Keratinocyte (primary cell): ENCODE results near the gene KMT2C. TPM values are rescaled to one million over a fixed set of nuclear protein-coding genes. Genes with fewer than 3 reads are reported as not detected.

Experiments
- DNase-seq: peaks from one replicate; pipeline ENCODE4 v3.0.0-alpha.2; 2011; ENCODE audit warnings: low read depth, missing footprints, low spot score
- FAIRE-seq: peaks from 2 replicates; lab custom pipeline; 2011; peaks lifted over from hg19 to GRCh38; lab: Jason Lieb, UNC
- H2AFZ ChIP-seq: 2 replicates; pipeline ENCODE4 v1.6.0; 2012; ENCODE audit warnings: low read length, control low read depth, inconsistent platforms; ENCODE audit not compliant: control insufficient read depth
- H3K27ac ChIP-seq: 2 replicates; pipeline ENCODE4 v1.5.1; 2011; ENCODE audit warnings: low read length; ENCODE audit not compliant: control insufficient read depth, insufficient read depth
- H3K27me3 ChIP-seq: 3 replicates; pipeline ENCODE4 v1.6.0; 2011; ENCODE audit warnings: low read length; ENCODE audit not compliant: control insufficient read depth, insufficient read depth; ENCODE audit errors: extremely low read depth
- H3K36me3 ChIP-seq, 2 experiments: 2 replicates in 1 of 2; 3 replicates in 1 of 2; pipeline ENCODE4 v1.5.1; 2011; ENCODE audit warnings: low read length in 2 of 2, mild to moderate bottlenecking in 1 of 2; ENCODE audit not compliant: control insufficient read depth in 2 of 2, insufficient read depth in 2 of 2; ENCODE audit errors: extremely low read depth in 1 of 2
- H3K4me1 ChIP-seq: 3 replicates; pipeline ENCODE4 v1.5.1; 2011; ENCODE audit warnings: low read length; ENCODE audit not compliant: control insufficient read depth, insufficient read depth; ENCODE audit errors: extremely low read depth
- H3K4me2 ChIP-seq: 3 replicates; pipeline ENCODE4 v1.6.0; 2011; ENCODE audit warnings: low read depth, low read length; ENCODE audit not compliant: control insufficient read depth, insufficient read depth; ENCODE audit errors: extremely low read depth
- H3K4me3 ChIP-seq, 3 experiments: fragments of 200-600 bp in 1 of 3; sonication (generic) in 1 of 3; 2 replicates in 2 of 3; 3 replicates in 1 of 3; pipeline ENCODE4 v1.5.1; 2011 to 2016; ENCODE audit warnings: low read length in 3 of 3, mild to moderate bottlenecking in 3 of 3, control low read depth in 2 of 3, inconsistent platforms in 1 of 3, low read depth in 1 of 3, mixed read lengths in 1 of 3, mixed run types in 1 of 3, moderate library complexity in 1 of 3; ENCODE audit not compliant: control insufficient read depth in 2 of 3, insufficient read depth in 2 of 3; ENCODE audit errors: extremely low read depth in 1 of 3
- H3K79me2 ChIP-seq: 2 replicates; pipeline ENCODE4 v1.6.0; 2012; ENCODE audit warnings: low read length; ENCODE audit not compliant: control insufficient read depth, insufficient read depth
- H3K9ac ChIP-seq: 3 replicates; pipeline ENCODE4 v1.6.0; 2011; ENCODE audit warnings: low read length; ENCODE audit not compliant: control insufficient read depth, insufficient read depth; ENCODE audit errors: extremely low read depth
- H3K9me1 ChIP-seq: 3 replicates; pipeline ENCODE4 v1.6.0; 2011; ENCODE audit warnings: low read length; ENCODE audit not compliant: control insufficient read depth, insufficient read depth; ENCODE audit errors: extremely low read depth
- H3K9me3 ChIP-seq: 2 replicates; pipeline ENCODE4 v1.5.1; 2012; ENCODE audit warnings: low read depth, low read length; ENCODE audit not compliant: control insufficient read depth
- H4K20me1 ChIP-seq: 3 replicates; pipeline ENCODE4 v1.6.0; 2011; ENCODE audit warnings: low read length; ENCODE audit not compliant: control insufficient read depth, insufficient read depth; ENCODE audit errors: extremely low read depth
- EZH2 ChIP-seq: IDR thresholded peaks from one replicate; pipeline ENCODE4 v1.6.1; 2012; ENCODE audit warnings: inconsistent platforms, mild to moderate bottlenecking, low read length, moderate library complexity
- dilution Hi-C: fragments of 300-500 bp; cut with MboI; formaldehyde crosslinking; loops from one replicate; pipeline ENCODE4 v1.7.0; 2020; ENCODE audit warnings: low sequenced_read_pairs; ENCODE audit not compliant: extremely low pct_ligation_motif_present
- polyA plus RNA-seq, 5 experiments: library from polyadenylated mRNA; depleted of rRNA in 3 of 5; stranded (reverse) in 3 of 5; stranded (forward) in 1 of 5; unstranded in 1 of 5; fragments of >200 nt; gene quantifications; 1 replicate in 1 of 5; 2 replicates in 3 of 5; 3 replicates in 1 of 5; pipeline versions ENCODE4 v1.2.1 to v1.2.3, GENCODE V29; 2011 to 2012; ENCODE audit warnings: missing spikeins in 2 of 5, low read depth in 1 of 5, low replicate concordance in 1 of 5
- TF ChIP-seq, protein P1 (sequence below), 3 experiments: IDR thresholded peaks in 1 of 3; conservative IDR thresholded peaks in 1 of 3; optimal IDR thresholded peaks in 1 of 3; 2 replicates in 2 of 3; 3 replicates in 1 of 3; pipeline versions ENCODE3 to v1.5.1; 2011; ENCODE audit warnings: low read length in 3 of 3, mild to moderate bottlenecking in 3 of 3, moderate library complexity in 2 of 3, control low read depth in 1 of 3, inconsistent platforms in 1 of 3; ENCODE audit not compliant: insufficient read depth in 2 of 3; ENCODE audit errors: extremely low read depth in 1 of 3

Gene KMT2C
- polyA plus RNA-seq, 1 donor (not counting 4 experiments of a cell fraction or from before 2014, with no cell fraction given), result 8.5 TPM

- no peak overlapping the region for H3K4me3 ChIP-seq
- H3K79me2 ChIP-seq, result peaks cover 69% of the 10 kb centered on the region
- H3K9ac ChIP-seq, result no peak overlapping the region
- H3K4me2 ChIP-seq, result no peak overlapping the region
- DNase-seq (no peak), FAIRE-seq (no peak)
- no peaks in the 10 kb centered on the region for H3K36me3 ChIP-seq
- H2AFZ ChIP-seq, result no peak overlapping the region
- TF ChIP-seq, protein P1, sequence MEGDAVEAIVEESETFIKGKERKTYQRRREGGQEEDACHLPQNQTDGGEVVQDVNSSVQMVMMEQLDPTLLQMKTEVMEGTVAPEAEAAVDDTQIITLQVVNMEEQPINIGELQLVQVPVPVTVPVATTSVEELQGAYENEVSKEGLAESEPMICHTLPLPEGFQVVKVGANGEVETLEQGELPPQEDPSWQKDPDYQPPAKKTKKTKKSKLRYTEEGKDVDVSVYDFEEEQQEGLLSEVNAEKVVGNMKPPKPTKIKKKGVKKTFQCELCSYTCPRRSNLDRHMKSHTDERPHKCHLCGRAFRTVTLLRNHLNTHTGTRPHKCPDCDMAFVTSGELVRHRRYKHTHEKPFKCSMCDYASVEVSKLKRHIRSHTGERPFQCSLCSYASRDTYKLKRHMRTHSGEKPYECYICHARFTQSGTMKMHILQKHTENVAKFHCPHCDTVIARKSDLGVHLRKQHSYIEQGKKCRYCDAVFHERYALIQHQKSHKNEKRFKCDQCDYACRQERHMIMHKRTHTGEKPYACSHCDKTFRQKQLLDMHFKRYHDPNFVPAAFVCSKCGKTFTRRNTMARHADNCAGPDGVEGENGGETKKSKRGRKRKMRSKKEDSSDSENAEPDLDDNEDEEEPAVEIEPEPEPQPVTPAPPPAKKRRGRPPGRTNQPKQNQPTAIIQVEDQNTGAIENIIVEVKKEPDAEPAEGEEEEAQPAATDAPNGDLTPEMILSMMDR (optimal IDR thresholded peaks at IDR 0.05 in 1 of 3, IDR thresholded peaks at IDR 0.05 in 1 of 3, conservative IDR thresholded peaks at IDR 0.05 in 1 of 3; ENCODE audit: extremely low read depth in 1 of 3, insufficient read depth in 2 of 3, low read length in 3 of 3), result no peak
- no peak for TF ChIP-seq EZH2
- H3K9me3 ChIP-seq, result peaks cover 13% of the 10 kb centered on the region
- H3K4me1 ChIP-seq, result no peaks in the 10 kb centered on the region
- no peaks in the 10 kb centered on the region for H3K27me3 ChIP-seq
- H4K20me1 ChIP-seq, result no peaks in the 10 kb centered on the region
- H3K27ac ChIP-seq, result no peak overlapping the region
- dilution Hi-C loops, result no loop called here
- H3K9me1 ChIP-seq, result no peaks in the 10 kb centered on the region
Observed at GRCh38 chr7:152402384-152403250, 33.2 kb downstream of the KMT2C start.

DNA sequence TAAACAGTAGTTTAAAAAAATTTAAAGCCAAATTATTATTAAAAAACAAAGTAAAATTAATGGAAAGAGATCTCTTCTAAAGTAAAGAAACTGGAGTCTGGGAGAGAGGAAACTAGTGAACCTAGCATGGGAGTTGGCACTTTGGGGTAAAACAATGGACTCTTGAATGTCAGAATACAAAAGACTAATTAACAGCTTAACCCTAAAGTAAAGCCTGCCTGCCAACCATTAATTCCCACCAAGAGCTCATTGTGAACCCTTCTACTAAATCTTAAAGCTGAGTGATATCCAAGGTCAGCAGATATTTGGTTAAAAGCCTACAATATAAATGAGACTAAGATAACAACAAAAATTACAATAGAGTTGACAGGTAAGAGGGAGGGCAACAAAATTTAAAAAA, 36.5 kb downstream of the KMT2C start:
- DNase-seq, result no peak
- H3K9ac ChIP-seq, result no peak overlapping the region
- no peak for TF ChIP-seq EZH2
- TF ChIP-seq, protein P1 (optimal IDR thresholded peaks at IDR 0.05 in 1 of 3, IDR thresholded peaks at IDR 0.05 in 1 of 3, conservative IDR thresholded peaks at IDR 0.05 in 1 of 3; ENCODE audit: extremely low read depth in 1 of 3, insufficient read depth in 2 of 3, low read length in 3 of 3), result no peak
- H3K4me1 ChIP-seq, result no peaks in the 10 kb centered on the region
- H3K9me3 ChIP-seq, result peaks cover 6% of the 10 kb centered on the region
- H2AFZ ChIP-seq, result no peak overlapping the region
- no peak overlapping the region for H3K27ac ChIP-seq
- dilution Hi-C loops, result no loop called here
- H3K9me1 ChIP-seq, result no peaks in the 10 kb centered on the region
- no peak for FAIRE-seq
- no peaks in the 10 kb centered on the region for H3K27me3 ChIP-seq
- no peak overlapping the region for H3K4me2 ChIP-seq
- no peaks in the 10 kb centered on the region for H3K36me3 ChIP-seq
- H4K20me1 ChIP-seq, result peaks cover 2% of the 10 kb centered on the region
- H3K4me3 ChIP-seq, result no peak overlapping the region
- peaks cover 76% of the 10 kb centered on the region for H3K79me2 ChIP-seq
